Activated CD4-positive, alpha-beta memory T cell treated with anti-CD3 and anti-CD28 coated beads, Interleukin-2, amount 10 ng/mL, durations not matched to agents 7 days and 5 days (primary cell): ENCODE measurements around the gene EIF6. TPM values are rescaled to one million over a fixed set of nuclear protein-coding genes. Genes with fewer than 3 reads are reported as not detected.

Source experiments
- CTCF ChIA-PET: fragments of 350-600 bp; sonication (Branson Sonifier 250); formaldehyde crosslinking; loops from one replicate; lab custom pipeline; 2021; ENCODE audit warnings: antibody characterized with exemption, inconsistent platforms; lab: Charles Lee
- POLR2A ChIA-PET: fragments of 350-600 bp; sonication (Branson Sonifier 250); formaldehyde crosslinking; loops from one replicate; lab custom pipeline; 2021; ENCODE audit warnings: antibody characterized with exemption; lab: Charles Lee
- DNase-seq: peaks from one replicate; pipeline ENCODE4 v3.0.0-alpha.2; 2020
- H3K27ac Mint-ChIP-seq: one replicate; pipeline ENCODE4 v1.8.0; 2021; ENCODE audit warnings: mild to moderate bottlenecking, mixed read lengths
- H3K27me3 Mint-ChIP-seq: one replicate; pipeline ENCODE4 v1.8.0; 2021; ENCODE audit warnings: mixed read lengths
- H3K36me3 Mint-ChIP-seq: one replicate; pipeline ENCODE4 v1.8.0; 2021; ENCODE audit warnings: low read depth, mixed read lengths
- H3K4me1 Mint-ChIP-seq: one replicate; pipeline ENCODE4 v1.8.0; 2021; ENCODE audit warnings: mixed read lengths
- H3K4me3 Mint-ChIP-seq: one replicate; pipeline ENCODE4 v1.8.0; 2021; ENCODE audit warnings: mild to moderate bottlenecking, mixed read lengths
- H3K9me3 Mint-ChIP-seq: one replicate; pipeline ENCODE4 v1.8.0; 2021; ENCODE audit warnings: mixed read lengths
- total RNA-seq, 2 experiments: library from RNA; stranded (reverse); gene quantifications; one replicate each; pipeline ENCODE4 v1.2.3, GENCODE V29; 2021

EIF6 gene
- total RNA-seq, 2 experiments from 2014 or later: 86.1 to 91.3 TPM

DNA sequence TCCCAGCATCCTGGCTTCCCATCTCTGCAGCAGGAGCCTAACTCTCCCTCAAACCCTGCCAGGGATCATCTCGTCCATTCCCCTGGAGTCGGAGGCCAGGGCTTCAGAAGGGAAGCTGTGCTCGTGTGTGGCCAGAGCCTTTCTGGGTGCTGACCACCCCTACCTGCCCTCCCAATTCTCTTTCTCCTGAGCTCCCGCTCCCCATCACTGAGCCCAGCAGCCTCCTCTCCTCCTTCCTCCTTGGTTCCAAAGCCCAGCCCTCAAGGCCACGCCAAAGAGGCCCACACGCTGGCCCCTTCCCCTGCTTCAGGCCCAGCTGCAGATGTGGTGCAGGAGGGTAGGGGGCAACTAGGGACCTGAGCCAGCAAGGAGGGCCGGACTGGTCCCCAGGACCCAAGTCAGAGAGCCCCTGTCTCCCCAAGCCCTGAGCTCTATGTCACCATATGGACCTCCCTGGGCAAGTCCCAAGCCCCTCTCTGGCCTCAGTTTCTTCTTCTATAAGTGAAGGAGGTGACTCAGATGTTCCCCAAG lies 6.4 kb upstream of the EIF6 start:
- Mint-ChIP-seq H3K4me1 (peaks cover 2% of the 10 kb centered on the region), H3K4me3 (no peak overlapping the region), H3K27ac (no peak overlapping the region), H3K27me3 (peaks cover 9% of the 10 kb centered on the region), H3K9me3 (no peaks in the 10 kb centered on the region), H3K36me3 (no peaks in the 10 kb centered on the region)
- ChIA-PET POLR2A (interaction anchor here (3.1 kb wide), 1 partner anchor 13 kb away, joined by 11 read pairs; the partner anchor contains the start of gene MMP24OS), CTCF (interaction anchor here (2.2 kb wide), 1 partner anchor 13 kb away, joined by 6 read pairs; no protein-coding TSS in a partner anchor)
- DNase-seq: no peak

DNA sequence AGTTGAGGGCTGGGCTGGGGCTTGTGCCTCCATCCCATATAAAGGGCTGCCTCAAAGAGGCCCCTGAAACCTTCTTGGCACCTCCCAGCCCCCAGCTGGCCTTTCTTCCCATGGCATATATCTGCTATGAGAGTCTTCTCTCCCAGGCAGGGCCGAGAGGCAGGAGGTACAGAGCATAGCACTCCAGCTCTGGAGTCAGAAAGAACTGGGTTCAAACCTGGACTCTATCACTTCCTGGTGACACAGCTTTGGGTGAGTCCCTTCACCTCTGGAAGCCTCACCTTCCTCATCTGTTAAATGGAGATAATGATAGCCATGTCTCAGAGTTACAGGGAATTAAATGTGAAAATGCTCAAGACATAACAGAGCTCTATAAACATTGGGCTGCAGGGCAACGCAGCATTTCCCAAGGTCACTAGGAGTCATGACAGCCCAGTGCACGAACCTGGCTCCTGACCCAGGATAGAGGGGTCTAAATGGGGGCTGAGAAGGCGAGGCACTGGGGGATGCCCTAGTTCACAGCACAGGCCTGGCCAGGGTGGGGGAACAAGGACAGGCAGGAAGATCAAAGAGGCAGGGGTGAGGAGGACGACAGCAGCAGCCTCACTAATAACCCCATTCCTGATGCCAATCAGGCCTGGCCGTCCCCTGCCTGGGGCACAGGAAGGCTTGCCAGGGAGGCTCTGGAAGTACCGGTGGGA lies 5.8 kb upstream of the EIF6 start:
- Mint-ChIP-seq H3K27me3 (peaks cover 7% of the 10 kb centered on the region), H3K36me3 (no peaks in the 10 kb centered on the region), H3K9me3 (no peaks in the 10 kb centered on the region), H3K4me3 (no peak overlapping the region), H3K27ac (no peak overlapping the region), H3K4me1 (peaks cover 7% of the 10 kb centered on the region)
- ChIA-PET CTCF (interaction anchor here (2.2 kb wide), 1 partner anchor 14 kb away, joined by 6 read pairs; no protein-coding TSS in a partner anchor), POLR2A (interaction anchor here (3.1 kb wide), 1 partner anchor 13 kb away, joined by 11 read pairs; the partner anchor contains the start of gene MMP24OS)
- no peak for DNase-seq

DNA sequence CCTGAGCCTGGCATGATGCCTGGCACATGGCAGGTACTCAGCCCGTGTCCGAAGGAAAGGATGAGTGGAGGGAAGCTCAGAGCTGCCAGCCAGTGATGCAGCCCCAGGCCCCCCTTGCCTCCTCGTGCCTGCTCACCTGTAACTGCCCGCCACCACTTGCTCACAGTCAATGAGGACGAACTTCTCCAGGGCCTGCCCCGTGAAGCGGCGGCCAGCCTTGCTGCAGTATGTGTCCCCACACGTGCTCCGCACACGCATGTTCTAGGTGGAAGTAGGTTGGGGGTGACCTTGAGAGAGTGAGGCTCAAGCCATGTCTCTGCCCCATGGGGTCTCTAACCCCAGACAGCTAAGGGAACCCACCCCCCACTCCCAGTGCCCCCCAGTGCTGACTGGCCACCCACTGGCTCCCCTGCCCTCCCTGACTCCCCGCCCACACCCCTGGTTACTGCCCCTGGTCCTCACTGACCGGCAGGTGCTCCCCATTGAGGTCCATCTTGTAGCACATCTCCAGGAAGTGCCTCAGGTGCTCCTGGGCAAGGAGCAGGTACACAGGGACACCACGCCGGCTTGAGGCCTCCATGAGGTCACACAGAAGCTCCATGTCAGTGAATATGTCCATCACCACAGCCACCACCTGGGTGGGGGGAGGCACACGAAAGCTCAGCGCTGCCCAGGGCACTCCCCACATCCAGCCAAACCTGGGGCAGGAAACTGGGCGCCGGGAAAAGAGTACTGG lies 3.9 kb upstream of the EIF6 start:
- H3K36me3 Mint-ChIP-seq: peaks cover 6% of the 10 kb centered on the region
- H3K9me3 Mint-ChIP-seq: no peaks in the 10 kb centered on the region
- H3K27ac Mint-ChIP-seq: no peak overlapping the region
- H3K27me3 Mint-ChIP-seq: peaks cover 3% of the 10 kb centered on the region
- H3K4me1 Mint-ChIP-seq: peaks cover 19% of the 10 kb centered on the region
- ChIA-PET POLR2A (interaction anchor here (3.1 kb wide), 1 partner anchor 11 kb away, joined by 11 read pairs; the partner anchor contains the start of gene MMP24OS), CTCF (interaction anchor here (1.0 kb wide), 3 partner anchors 11 to 159 kb away, joined by 3 read pairs; partner anchors contain the start of gene MMP24OS)
- no peak for DNase-seq
- H3K4me3 Mint-ChIP-seq: no peak overlapping the region

DNA sequence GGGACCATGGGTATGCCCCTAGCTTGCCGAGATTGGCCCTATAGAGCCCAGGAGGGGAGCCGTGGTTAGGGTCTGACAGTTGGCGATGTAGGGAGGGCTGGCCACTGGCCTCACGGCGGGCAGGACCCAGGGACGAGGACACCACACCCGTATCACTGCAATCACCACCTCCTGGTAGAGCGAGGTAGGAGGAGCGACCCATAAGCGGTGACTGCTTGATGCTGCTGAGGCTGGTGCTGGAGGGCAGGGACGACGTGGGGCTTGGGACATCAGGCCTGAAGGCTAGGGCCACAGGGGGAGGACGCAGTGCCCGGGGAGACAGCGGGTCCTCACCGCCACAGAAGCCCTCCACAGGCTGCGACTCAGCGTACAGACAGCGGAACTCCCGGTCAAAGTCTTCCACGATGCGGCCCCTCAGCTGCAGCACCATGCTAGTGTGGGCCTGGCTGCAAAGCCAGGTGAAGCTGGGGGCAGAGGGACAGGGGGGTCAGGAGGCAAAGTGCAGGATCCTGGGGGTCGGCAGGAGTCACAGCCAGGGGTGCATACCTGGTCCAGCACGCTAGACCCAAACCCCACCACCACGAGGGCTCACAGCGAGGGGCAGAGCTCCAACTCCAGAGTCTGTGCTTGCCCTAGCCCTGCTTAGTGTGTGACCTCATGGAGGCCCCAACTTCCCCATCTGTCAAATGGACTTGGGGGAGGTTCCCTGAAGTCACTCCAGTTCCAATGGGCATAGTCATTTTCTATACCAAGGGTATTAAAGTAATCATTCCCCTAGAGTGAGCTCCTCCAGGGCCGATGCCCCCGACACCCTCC lies 3.1 kb upstream of the EIF6 start:
- peaks cover 23% of the 10 kb centered on the region for H3K4me1 Mint-ChIP-seq
- POLR2A ChIA-PET: interaction anchor here (0.8 to 3.1 kb wide), 2 partner anchors 10 to 16 kb away, joined by 3 to 11 read pairs; partner anchors contain the start of gene MMP24OS
- no peak overlapping the region for H3K4me3 Mint-ChIP-seq
- no peak for DNase-seq
- CTCF ChIA-PET: interaction anchor here (1.0 kb wide), 2 partner anchors 10 to 18 kb away, joined by 3 read pairs; partner anchors contain the start of gene MMP24OS
- H3K27me3 Mint-ChIP-seq: peaks cover 3% of the 10 kb centered on the region
- H3K9me3 Mint-ChIP-seq: no peaks in the 10 kb centered on the region
- H3K36me3 Mint-ChIP-seq: peaks cover 6% of the 10 kb centered on the region
- no peak overlapping the region for H3K27ac Mint-ChIP-seq

DNA sequence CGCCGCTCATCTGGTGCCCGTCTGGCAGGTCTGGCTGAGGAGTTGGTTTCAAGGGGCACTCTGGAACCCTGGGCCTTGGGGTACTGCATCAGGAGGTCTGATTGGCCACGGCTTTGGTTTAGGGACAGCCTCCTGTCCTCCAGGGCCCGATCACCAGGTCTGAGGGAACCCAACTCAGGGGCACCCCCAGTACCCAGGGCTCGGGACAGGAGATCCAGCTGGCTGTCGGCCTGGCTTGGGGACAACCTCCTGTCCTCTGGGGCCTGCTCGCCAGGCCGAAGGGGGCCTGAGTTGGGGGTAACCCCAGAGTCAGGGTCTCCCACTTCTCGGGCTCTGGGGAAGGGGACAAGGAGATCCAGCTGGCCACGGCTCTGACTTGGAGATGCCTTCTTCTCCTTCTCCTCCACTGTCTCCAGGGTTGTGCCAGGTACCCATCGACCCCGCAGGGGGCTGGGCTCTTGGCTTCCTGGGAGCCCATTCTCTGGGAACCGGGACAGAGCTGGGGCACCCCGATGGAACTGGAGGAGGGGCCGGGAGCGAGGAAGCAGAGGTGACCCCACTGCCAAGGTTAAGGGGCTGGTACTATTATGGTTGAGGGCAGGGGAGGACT lies 2.4 kb upstream of the EIF6 start:
- H3K27ac Mint-ChIP-seq: no peak overlapping the region
- peaks cover 3% of the 10 kb centered on the region for H3K27me3 Mint-ChIP-seq
- peaks cover 28% of the 10 kb centered on the region for H3K4me1 Mint-ChIP-seq
- H3K36me3 Mint-ChIP-seq: peaks cover 11% of the 10 kb centered on the region
- ChIA-PET POLR2A (interaction anchor here (0.8 to 1.2 kb wide), 2 partner anchors 9 to 17 kb away, joined by 3 to 4 read pairs; partner anchors contain the start of gene MMP24OS), CTCF (interaction anchor here (0.9 kb wide), 1 partner anchor 17 kb away, joined by 3 read pairs; no protein-coding TSS in a partner anchor)
- no peak for DNase-seq
- H3K4me3 Mint-ChIP-seq: no peak overlapping the region
- H3K9me3 Mint-ChIP-seq: no peaks in the 10 kb centered on the region

DNA sequence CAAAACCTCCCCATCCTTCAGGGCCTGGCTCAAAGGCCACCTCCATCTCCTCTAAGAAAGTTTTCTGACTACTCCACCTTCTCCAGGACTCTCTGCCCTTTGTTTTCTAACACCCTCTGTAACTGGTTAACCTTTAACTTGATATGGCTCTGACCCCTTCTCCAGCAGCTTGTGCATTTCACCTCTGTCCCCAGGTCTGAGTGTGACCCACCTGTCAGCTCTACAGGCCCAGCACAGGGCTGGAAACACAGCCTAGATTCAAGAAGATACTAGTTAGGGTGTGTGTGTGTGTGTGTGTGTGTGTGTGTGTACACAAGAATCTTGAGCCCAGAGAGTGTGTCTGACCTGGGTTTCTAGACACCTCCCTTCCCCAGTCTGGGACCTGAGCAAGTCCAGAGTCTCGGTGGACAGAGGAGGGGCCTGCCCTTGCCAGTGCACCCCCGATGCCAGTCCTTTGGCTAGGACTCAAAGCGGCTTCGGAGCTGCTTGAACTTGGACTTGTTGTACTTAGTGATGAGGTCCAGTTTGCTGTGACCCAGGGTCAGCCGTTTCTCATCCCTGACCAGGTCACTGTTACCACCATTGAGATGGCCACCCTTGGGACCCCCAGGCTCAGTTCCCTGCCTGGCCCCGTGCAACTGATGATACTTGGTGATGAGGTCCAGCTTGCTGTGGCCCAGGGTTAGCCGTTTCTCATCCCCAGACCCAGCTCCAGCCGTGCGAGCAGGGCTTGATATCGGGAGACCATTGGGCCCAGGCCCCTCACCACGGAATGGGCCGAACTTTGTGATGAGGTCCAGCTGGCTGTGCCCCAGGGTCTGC lies 1.7 kb upstream of the EIF6 start:
- ChIA-PET CTCF (interaction anchor here (0.9 kb wide), 1 partner anchor 17 kb away, joined by 3 read pairs; no protein-coding TSS in a partner anchor), POLR2A (interaction anchor here (0.8 to 1.2 kb wide), 2 partner anchors 8 to 18 kb away, joined by 3 to 4 read pairs; partner anchors contain the start of gene MMP24OS)
- Mint-ChIP-seq H3K4me1 (peaks cover 30% of the 10 kb centered on the region), H3K4me3 (peak overlapping the region; percentile 91), H3K27me3 (peaks cover 3% of the 10 kb centered on the region), H3K36me3 (peaks cover 15% of the 10 kb centered on the region), H3K27ac (peak overlapping the region; percentile 65), H3K9me3 (no peaks in the 10 kb centered on the region)
- DNase-seq: no peak

DNA sequence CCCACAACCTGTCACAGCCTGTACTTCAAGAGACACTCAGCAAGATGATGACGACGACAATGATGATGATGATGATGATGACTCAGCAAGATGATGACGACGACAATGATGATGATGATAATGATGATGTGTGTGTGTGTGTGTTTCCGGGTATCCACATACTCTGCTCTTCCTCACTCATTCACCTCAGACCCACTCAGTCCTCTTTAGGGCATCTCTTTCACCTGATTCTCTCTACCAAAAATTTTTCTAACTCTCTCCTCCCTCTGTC lies 1.2 kb upstream of the EIF6 start:
- Mint-ChIP-seq H3K4me1 (peaks cover 30% of the 10 kb centered on the region), H3K36me3 (peaks cover 15% of the 10 kb centered on the region), H3K4me3 (peak overlapping the region; percentile 91), H3K27me3 (peaks cover 3% of the 10 kb centered on the region), H3K27ac (peak overlapping the region; percentile 65), H3K9me3 (no peaks in the 10 kb centered on the region)
- DNase-seq: no peak
- ChIA-PET CTCF (no interaction called here), POLR2A (interaction anchor here (1.2 kb wide), 1 partner anchor 8 kb away, joined by 4 read pairs; the partner anchor contains the start of gene MMP24OS)

DNA sequence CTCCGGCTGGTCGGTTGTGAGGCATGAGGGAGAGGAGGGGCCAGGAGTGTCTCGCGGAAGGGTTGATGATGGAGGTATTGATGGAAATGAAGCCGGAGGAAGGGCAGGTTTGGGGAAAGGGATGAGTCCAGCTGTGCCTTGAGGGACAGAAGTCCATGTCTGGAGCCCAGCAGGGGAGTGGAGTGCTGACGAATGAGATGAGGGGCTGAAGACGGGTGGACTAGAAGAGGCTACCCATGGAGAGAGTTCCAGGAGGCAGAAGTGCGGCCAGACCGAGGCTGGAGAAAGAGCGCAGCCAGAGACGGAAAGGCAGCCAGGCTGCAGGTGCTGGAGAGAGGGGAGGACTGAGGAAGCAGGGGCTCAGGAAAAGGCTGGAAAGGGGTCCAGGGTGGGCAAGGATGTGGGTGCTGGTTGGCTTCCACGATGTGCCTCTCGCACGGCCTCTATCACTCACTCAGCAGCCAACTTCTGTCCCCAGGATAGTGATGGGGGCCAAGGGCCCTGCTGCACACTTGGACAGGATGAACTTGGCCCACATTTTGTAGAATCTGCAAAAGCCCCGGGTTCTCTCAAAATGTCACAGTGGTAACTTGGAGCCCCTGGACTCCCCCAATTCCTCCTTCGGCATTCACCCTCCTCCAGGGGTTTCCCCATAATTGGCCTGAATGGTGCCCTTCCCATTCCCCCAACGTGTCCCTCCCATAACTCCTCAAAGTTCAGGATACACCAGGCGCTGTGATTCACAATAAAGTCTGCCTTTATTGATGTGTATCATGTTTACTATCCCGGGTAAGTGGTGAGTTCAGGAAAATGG lies 627 bp upstream of the EIF6 start:
- H3K4me3 Mint-ChIP-seq: peak overlapping the region; percentile 91
- peaks cover 19% of the 10 kb centered on the region for H3K36me3 Mint-ChIP-seq
- H3K9me3 Mint-ChIP-seq: no peaks in the 10 kb centered on the region
- H3K27ac Mint-ChIP-seq: peak overlapping the region; percentile 89
- peaks cover 3% of the 10 kb centered on the region for H3K27me3 Mint-ChIP-seq
- POLR2A ChIA-PET: interaction anchor here (1.2 to 3.0 kb wide), 17 partner anchors 8 to 1370 kb away, joined by 3 to 28 read pairs (median 5); partner anchors contain the start of genes CEP250, EDEM2, EIF2S2 and RBM39
- CTCF ChIA-PET: interaction anchor here (1.2 to 2.1 kb wide), 4 partner anchors 16 to 154 kb away, joined by 5 to 12 read pairs (median 6); no protein-coding TSS in a partner anchor
- no peak for DNase-seq
- H3K4me1 Mint-ChIP-seq: peaks cover 32% of the 10 kb centered on the region

DNA sequence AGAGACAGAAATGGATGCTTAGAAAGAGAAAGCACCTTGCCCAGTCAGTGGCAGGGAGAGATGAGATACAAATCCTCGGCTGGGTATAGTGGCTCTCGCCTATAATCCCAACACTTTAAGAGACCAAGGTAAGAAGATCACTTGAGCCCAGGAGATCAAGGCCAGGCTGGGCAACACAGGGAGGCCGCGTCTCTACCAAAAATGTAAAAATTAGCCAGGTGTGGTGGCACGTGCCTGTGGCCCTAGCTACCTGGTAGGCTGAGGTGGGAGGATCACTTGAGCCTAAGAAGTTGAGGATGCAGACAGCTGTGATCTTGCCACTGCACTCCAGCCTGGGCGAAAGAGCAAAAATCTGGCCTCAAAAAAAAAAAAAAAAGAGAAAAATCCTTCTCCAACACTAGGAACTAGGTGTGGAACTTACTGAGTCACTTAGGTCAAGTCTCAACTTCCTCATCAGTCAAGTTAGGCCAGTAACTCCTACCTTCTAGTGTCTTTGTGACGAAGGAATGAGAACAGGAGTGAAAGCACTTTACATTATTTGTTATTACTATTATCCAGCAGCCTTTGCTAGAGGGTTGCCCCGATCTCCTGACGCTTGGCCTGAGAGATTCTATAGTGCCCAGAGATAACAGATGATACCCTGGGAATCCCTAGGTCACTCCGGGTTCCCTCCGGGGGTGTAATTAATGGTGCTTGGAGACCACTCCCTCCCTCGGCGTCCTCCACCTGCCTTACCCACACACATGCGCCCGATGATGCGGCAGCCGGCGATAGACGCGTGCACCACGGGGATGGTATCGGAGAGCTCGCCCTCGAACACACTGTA lies 918 bp downstream of the EIF6 start:
- ChIA-PET POLR2A (interaction anchor here (0.7 to 3.0 kb wide), 23 partner anchors 10 to 1369 kb away, joined by 3 to 28 read pairs (median 4); partner anchors contain the start of genes CEP250, EDEM2, EIF2S2 and RBM39), CTCF (interaction anchor here (0.7 to 2.1 kb wide), 8 partner anchors 15 to 172 kb away, joined by 3 to 12 read pairs (median 6); partner anchors contain the start of gene CEP250)
- Mint-ChIP-seq H3K36me3 (peaks cover 34% of the 10 kb centered on the region), H3K9me3 (no peaks in the 10 kb centered on the region), H3K4me1 (peaks cover 40% of the 10 kb centered on the region), H3K4me3 (peak overlapping the region; percentile 91), H3K27ac (peak overlapping the region; percentile 89), H3K27me3 (no peaks in the 10 kb centered on the region)
- no peak for DNase-seq
